ENCODE data around the gene TOX4.

TOX4 gene

GRCh38 chr14:21535545-21536417 lies 58.8 kb downstream of the TOX4 start:
- Histone ChIP-seq H3K4me3 (ENCODE audit: low read length in 2 of 2) (peak overlapping the region; percentile 68 to 89), H3K27ac (replicated peaks; ENCODE audit: low read length) (peak overlapping the region; percentile 100), H2BK15ac (ENCODE audit: low read length) (no peak overlapping the region), H2BK12ac (ENCODE audit: low read length) (no peak overlapping the region), H4K91ac (ENCODE audit: low read depth, low read length, poor library complexity) (no peak overlapping the region), H3K14ac (ENCODE audit: low read length) (no peak overlapping the region), H3K9me3 (replicated peaks in 1 of 2; ENCODE audit: control insufficient read depth in 2 of 2, insufficient read depth in 1 of 2, low read depth in 1 of 2, low read length in 2 of 2) (no peaks in the 10 kb centered on the region), H4K8ac (ENCODE audit: low read depth, low read length) (no peak overlapping the region), H3K4ac (ENCODE audit: low read length) (no peak overlapping the region), H2AFZ (ENCODE audit: low read length) (no peak overlapping the region), H3K27me3 (ENCODE audit: control insufficient read depth in 3 of 3, insufficient read depth in 3 of 3, low read depth in 1 of 3, low read length in 3 of 3) (no peaks in the 10 kb centered on the region), H3K23ac (ENCODE audit: low read depth, low read length, poor library complexity) (no peak overlapping the region), H3K18ac (ENCODE audit: low read length) (peak overlapping the region; percentile 90), H3K9ac (ENCODE audit: low read depth, low read length, poor library complexity) (peak overlapping the region; percentile 50), H2BK120ac (ENCODE audit: low read depth, low read length) (no peak overlapping the region), H3K36me3 (replicated peaks in 1 of 2; ENCODE audit: control insufficient read depth in 2 of 2, insufficient read depth in 2 of 2, low read length in 2 of 2) (peaks cover 0 to 18% of the 10 kb centered on the region in 2 donors), H3K4me1 (ENCODE audit: control insufficient read depth in 2 of 2, insufficient read depth in 1 of 2, low read depth in 1 of 2, low read length in 2 of 2) (peaks cover 13 to 36% of the 10 kb centered on the region in 2 donors), H2AK5ac (ENCODE audit: low read depth, low read length) (no peak overlapping the region), H3K4me2 (ENCODE audit: insufficient read depth, low read length, poor library complexity, severe bottlenecking) (peak overlapping the region; percentile 63), H3K79me1 (ENCODE audit: low read depth, low read length) (no peaks in the 10 kb centered on the region), H2BK5ac (ENCODE audit: low read length) (peak overlapping the region; percentile 97)
- no CpG with 5 or more reads among the region's 6 CpGs for WGBS, 2 donors (ENCODE audit: extremely low coverage in 2 of 2, insufficient read length in 2 of 2, insufficient replicate concordance in 1 of 2)
- no peak for DNase-seq (ENCODE audit: low spot score)

GRCh38 chr14:21536418-21537089 lies 59.6 kb downstream of the TOX4 start:
- Histone ChIP-seq H3K79me1 (ENCODE audit: low read depth, low read length) (no peaks in the 10 kb centered on the region), H3K9ac (ENCODE audit: low read depth, low read length, poor library complexity) (peak overlapping the region; percentile 97)

GRCh38 chr14:21537090-21537424 lies 60.1 kb downstream of the TOX4 start:
- no peak overlapping the region for H3K14ac ChIP-seq (ENCODE audit: low read length)
- H3K9ac ChIP-seq (ENCODE audit: low read depth, low read length, poor library complexity), result no peak overlapping the region
- DNase-seq (ENCODE audit: low spot score), result peak; percentile 80
- H3K23ac ChIP-seq (ENCODE audit: low read depth, low read length, poor library complexity), result no peak overlapping the region
- no peaks in the 10 kb centered on the region for H3K79me1 ChIP-seq (ENCODE audit: low read depth, low read length)
- H3K4me1 ChIP-seq (ENCODE audit: control insufficient read depth in 2 of 2, insufficient read depth in 1 of 2, low read depth in 1 of 2, low read length in 2 of 2), result peaks cover 16 to 41% of the 10 kb centered on the region in 2 donors
- no peak overlapping the region for H3K4ac ChIP-seq (ENCODE audit: low read length)
- no peak overlapping the region for H4K8ac ChIP-seq (ENCODE audit: low read depth, low read length)
- peak overlapping the region; percentile 38 for H3K4me2 ChIP-seq (ENCODE audit: insufficient read depth, low read length, poor library complexity, severe bottlenecking)
- no peak overlapping the region for H3K18ac ChIP-seq (ENCODE audit: low read length)
- H2AFZ ChIP-seq (ENCODE audit: low read length), result peak overlapping the region; percentile 47
- H3K27ac ChIP-seq (replicated peaks; ENCODE audit: low read length), result peak overlapping the region; percentile 100
- no peaks in the 10 kb centered on the region for H3K27me3 ChIP-seq (ENCODE audit: control insufficient read depth in 3 of 3, insufficient read depth in 3 of 3, low read depth in 1 of 3, low read length in 3 of 3)
- H3K36me3 ChIP-seq (replicated peaks in 1 of 2; ENCODE audit: control insufficient read depth in 2 of 2, insufficient read depth in 2 of 2, low read length in 2 of 2), result peaks cover 0 to 9% of the 10 kb centered on the region in 2 donors
- H3K9me3 ChIP-seq (replicated peaks in 1 of 2; ENCODE audit: control insufficient read depth in 2 of 2, insufficient read depth in 1 of 2, low read depth in 1 of 2, low read length in 2 of 2), result no peaks in the 10 kb centered on the region
- H2AK5ac ChIP-seq (ENCODE audit: low read depth, low read length), result no peak overlapping the region
- no peak overlapping the region for H4K91ac ChIP-seq (ENCODE audit: low read depth, low read length, poor library complexity)
- H2BK120ac ChIP-seq (ENCODE audit: low read depth, low read length), result no peak overlapping the region
- peak overlapping the region; percentile 97 for H2BK5ac ChIP-seq (ENCODE audit: low read length)
- H2BK15ac ChIP-seq (ENCODE audit: low read length), result no peak overlapping the region
- H2BK12ac ChIP-seq (ENCODE audit: low read length), result no peak overlapping the region
- H3K4me3 ChIP-seq (ENCODE audit: low read length in 2 of 2), result peak overlapping the region; percentile 68 to 89
- no CpG with 5 or more reads among the region's 3 CpGs for WGBS, 2 donors (ENCODE audit: extremely low coverage in 2 of 2, insufficient read length in 2 of 2, insufficient replicate concordance in 1 of 2)

More at GRCh38 chr14:21536418-21537089, 59.6 kb downstream of the TOX4 start:
- Histone ChIP-seq H3K27me3 (ENCODE audit: control insufficient read depth in 3 of 3, insufficient read depth in 3 of 3, low read depth in 1 of 3, low read length in 3 of 3) (no peaks in the 10 kb centered on the region), H3K4ac (ENCODE audit: low read length) (peak overlapping the region; percentile 96), H3K36me3 (replicated peaks in 1 of 2; ENCODE audit: control insufficient read depth in 2 of 2, insufficient read depth in 2 of 2, low read length in 2 of 2) (peaks cover 0 to 14% of the 10 kb centered on the region in 2 donors), H3K18ac (ENCODE audit: low read length) (peak overlapping the region; percentile 98), H3K4me3 (ENCODE audit: low read length in 2 of 2) (peak overlapping the region; percentile 68 to 89), H3K23ac (ENCODE audit: low read depth, low read length, poor library complexity) (peak overlapping the region; percentile 53), H2BK5ac (ENCODE audit: low read length) (peak overlapping the region; percentile 97), H3K4me1 (ENCODE audit: control insufficient read depth in 2 of 2, insufficient read depth in 1 of 2, low read depth in 1 of 2, low read length in 2 of 2) (peaks cover 13 to 36% of the 10 kb centered on the region in 2 donors), H2BK12ac (ENCODE audit: low read length) (peak overlapping the region; percentile 69), H4K91ac (ENCODE audit: low read depth, low read length, poor library complexity) (no peak overlapping the region), H4K8ac (ENCODE audit: low read depth, low read length) (no peak overlapping the region), H2BK15ac (ENCODE audit: low read length) (no peak overlapping the region), H2BK120ac (ENCODE audit: low read depth, low read length) (peak overlapping the region; percentile 83), H3K14ac (ENCODE audit: low read length) (no peak overlapping the region), H2AFZ (ENCODE audit: low read length) (peak overlapping the region; percentile 47), H3K4me2 (ENCODE audit: insufficient read depth, low read length, poor library complexity, severe bottlenecking) (peak overlapping the region; percentile 63), H2AK5ac (ENCODE audit: low read depth, low read length) (peak overlapping the region; percentile 91), H3K27ac (replicated peaks; ENCODE audit: low read length) (peak overlapping the region; percentile 100), H3K9me3 (replicated peaks in 1 of 2; ENCODE audit: control insufficient read depth in 2 of 2, insufficient read depth in 1 of 2, low read depth in 1 of 2, low read length in 2 of 2) (no peaks in the 10 kb centered on the region)
- DNase-seq (ENCODE audit: low spot score), result peak; percentile 72
- WGBS, 2 donors (ENCODE audit: extremely low coverage in 2 of 2, insufficient read length in 2 of 2, insufficient replicate concordance in 1 of 2), result no CpG with 5 or more reads among the region's 25 CpGs

Data from neuronal stem cell (in vitro differentiated cells).